Measurements from ENCODE around the gene LRRC28. TPM values are rescaled to one million over a fixed set of nuclear protein-coding genes. Genes with fewer than 3 reads are reported as not detected.
"Not testable (repeated sequence)": the region's sequence is repeated elsewhere in the genome, so short reads cannot be mapped to it uniquely, and the experiment has no call there.

LRRC28 gene
- total and polyA plus RNA-seq, 2 donors (not counting 1 experiment from before 2014, with no cell fraction given): 13.3 to 31.8 TPM

GRCh38 chr15:99399061-99399460 lies 147.8 kb downstream of the LRRC28 start:
- no peak overlapping the region for H3K4me3 ChIP-seq (ENCODE audit: control extremely low read depth in 1 of 5, extremely low read depth in 1 of 5, insufficient read depth in 1 of 5, low read depth in 2 of 5, low read length in 4 of 5)
- no peaks in the 10 kb centered on the region for H3K4me1 ChIP-seq (ENCODE audit: control insufficient read depth in 2 of 2, insufficient read depth in 2 of 2, low read length in 2 of 2)
- H3K27ac ChIP-seq (ENCODE audit: low read length in 2 of 2): no peak overlapping the region
- CTCF ChIA-PET: interaction anchor here (0.7 to 1.1 kb wide), 2 partner anchors 112 to 305 kb away, joined by 3 to 7 read pairs; no protein-coding TSS in a partner anchor
- DNase-seq: no peak
- no peak overlapping the region for H3K9ac ChIP-seq (ENCODE audit: low read length)
- POLR2A ChIA-PET: interaction anchor here (0.5 kb wide), 1 partner anchor 128 kb away, joined by 6 read pairs; no protein-coding TSS in a partner anchor
- H3K9me3 ChIP-seq (ENCODE audit: control extremely low read depth in 1 of 3, control insufficient read depth in 2 of 3, insufficient read depth in 1 of 3, low read length in 2 of 3): peaks cover 0 to 3% (median 0%) of the 10 kb centered on the region in 3 donors
- H2AFZ ChIP-seq (ENCODE audit: insufficient read depth, low read depth, low read length, poor library complexity, severe bottlenecking): no peak overlapping the region
- Mint-ChIP-seq H3K4me3 (no peak overlapping the region), H3K4me1 (no peaks in the 10 kb centered on the region), H3K27me3 (no peaks in the 10 kb centered on the region), H3K9me3 (ENCODE audit: insufficient read depth) (no peaks in the 10 kb centered on the region), H3K27ac (no peak overlapping the region)
- H3K27me3 ChIP-seq (replicated peaks in 1 of 4; ENCODE audit: control extremely low read depth in 1 of 4, control insufficient read depth in 3 of 4, insufficient read depth in 4 of 4, low read length in 3 of 4): no peaks in the 10 kb centered on the region
- H3K79me2 ChIP-seq (ENCODE audit: control insufficient read depth, insufficient read depth, low read length): no peaks in the 10 kb centered on the region
- no peak for ATAC-seq (ENCODE audit: low read depth)
- TF ChIP-seq EZH2 (IDR thresholded peaks at IDR 0.05; ENCODE audit: borderline replicate concordance, insufficient read depth, low read depth, low read length, poor library complexity, severe bottlenecking): no peak
- TF ChIP-seq CTCF (IDR thresholded peaks at IDR 0.05): no peak
- no peaks in the 10 kb centered on the region for H4K20me1 ChIP-seq (ENCODE audit: control insufficient read depth, insufficient read depth, low read length, poor library complexity, severe bottlenecking)
- intact Hi-C loops (cut with micrococcal nuclease): no loop called here
- no peak overlapping the region for H3K4me2 ChIP-seq (replicated peaks; ENCODE audit: low read depth, low read length, poor library complexity, severe bottlenecking)
- no peaks in the 10 kb centered on the region for H3K36me3 ChIP-seq (replicated peaks in 1 of 2; ENCODE audit: control extremely low read depth in 1 of 2, control insufficient read depth in 1 of 2, extremely low read depth in 1 of 2, insufficient read depth in 2 of 2, low read length in 1 of 2)
- 97% methylated on average over 5 of the region's 5 CpGs for WGBS (ENCODE audit: insufficient coverage)

GRCh38 chr15:99399618-99400017 lies 148.3 kb downstream of the LRRC28 start:
- Histone ChIP-seq H3K9ac (ENCODE audit: low read length) (no peak overlapping the region), H3K79me2 (ENCODE audit: control insufficient read depth, insufficient read depth, low read length) (no peaks in the 10 kb centered on the region), H3K9me3 (ENCODE audit: control extremely low read depth in 1 of 3, control insufficient read depth in 2 of 3, insufficient read depth in 1 of 3, low read length in 2 of 3) (peaks cover 0 to 3% (median 0%) of the 10 kb centered on the region in 3 donors), H3K27me3 (replicated peaks in 1 of 4; ENCODE audit: control extremely low read depth in 1 of 4, control insufficient read depth in 3 of 4, insufficient read depth in 4 of 4, low read length in 3 of 4) (no peaks in the 10 kb centered on the region), H3K4me3 (ENCODE audit: control extremely low read depth in 1 of 5, extremely low read depth in 1 of 5, insufficient read depth in 1 of 5, low read depth in 2 of 5, low read length in 4 of 5) (no peak overlapping the region), H3K4me2 (replicated peaks; ENCODE audit: low read depth, low read length, poor library complexity, severe bottlenecking) (no peak overlapping the region), H3K36me3 (replicated peaks in 1 of 2; ENCODE audit: control extremely low read depth in 1 of 2, control insufficient read depth in 1 of 2, extremely low read depth in 1 of 2, insufficient read depth in 2 of 2, low read length in 1 of 2) (no peaks in the 10 kb centered on the region), H3K27ac (ENCODE audit: low read length in 2 of 2) (no peak overlapping the region), H4K20me1 (ENCODE audit: control insufficient read depth, insufficient read depth, low read length, poor library complexity, severe bottlenecking) (no peaks in the 10 kb centered on the region), H3K4me1 (ENCODE audit: control insufficient read depth in 2 of 2, insufficient read depth in 2 of 2, low read length in 2 of 2) (no peaks in the 10 kb centered on the region), H2AFZ (ENCODE audit: insufficient read depth, low read depth, low read length, poor library complexity, severe bottlenecking) (no peak overlapping the region)
- ChIA-PET POLR2A (no interaction called here), CTCF (no interaction called here)
- Mint-ChIP-seq H3K27me3 (no peaks in the 10 kb centered on the region), H3K9me3 (ENCODE audit: insufficient read depth) (no peaks in the 10 kb centered on the region), H3K27ac (no peak overlapping the region), H3K4me1 (no peaks in the 10 kb centered on the region), H3K4me3 (no peak overlapping the region)
- no peak for ATAC-seq (ENCODE audit: low read depth)
- TF ChIP-seq CTCF (IDR thresholded peaks at IDR 0.05): no peak
- no peak for TF ChIP-seq EZH2 (IDR thresholded peaks at IDR 0.05; ENCODE audit: borderline replicate concordance, insufficient read depth, low read depth, low read length, poor library complexity, severe bottlenecking)
- DNase-seq: no peak
- WGBS (ENCODE audit: insufficient coverage): no CpG with 5 or more reads among the region's 4 CpGs
- intact Hi-C loops (cut with micrococcal nuclease): loop anchor here (10.0 kb wide), 1 partner anchor 55 kb away; no protein-coding TSS in a partner anchor

- H3K9me3 Mint-ChIP-seq (ENCODE audit: insufficient read depth); H3K27me3 Mint-ChIP-seq; H3K4me2 ChIP-seq (replicated peaks; ENCODE audit: low read depth, low read length, poor library complexity, severe bottlenecking); H3K9me3 ChIP-seq (ENCODE audit: control extremely low read depth in 1 of 3, control insufficient read depth in 2 of 3, insufficient read depth in 1 of 3, low read length in 2 of 3); H3K9ac ChIP-seq (ENCODE audit: low read length); H2AFZ ChIP-seq (ENCODE audit: insufficient read depth, low read depth, low read length, poor library complexity, severe bottlenecking); DNase-seq; H3K36me3 ChIP-seq (replicated peaks in 1 of 2; ENCODE audit: control extremely low read depth in 1 of 2, control insufficient read depth in 1 of 2, extremely low read depth in 1 of 2, insufficient read depth in 2 of 2, low read length in 1 of 2); H3K4me3 Mint-ChIP-seq; H3K27ac Mint-ChIP-seq; H3K4me3 ChIP-seq (ENCODE audit: control extremely low read depth in 1 of 5, extremely low read depth in 1 of 5, insufficient read depth in 1 of 5, low read depth in 2 of 5, low read length in 4 of 5); H3K4me1 Mint-ChIP-seq; POLR2A ChIA-PET; H3K4me1 ChIP-seq (ENCODE audit: control insufficient read depth in 2 of 2, insufficient read depth in 2 of 2, low read length in 2 of 2); H3K27ac ChIP-seq (ENCODE audit: low read length in 2 of 2); H4K20me1 ChIP-seq (ENCODE audit: control insufficient read depth, insufficient read depth, low read length, poor library complexity, severe bottlenecking); H3K79me2 ChIP-seq (ENCODE audit: control insufficient read depth, insufficient read depth, low read length); ATAC-seq (ENCODE audit: low read depth); H3K27me3 ChIP-seq (replicated peaks in 1 of 4; ENCODE audit: control extremely low read depth in 1 of 4, control insufficient read depth in 3 of 4, insufficient read depth in 4 of 4, low read length in 3 of 4): not testable (repeated sequence)
- CTCF ChIA-PET: interaction anchor here (1.6 kb wide), 1 partner anchor 9 kb away, joined by 4 read pairs; no protein-coding TSS in a partner anchor
- 100% methylated on average over 1 of the region's 4 CpGs for WGBS (ENCODE audit: insufficient coverage)
- intact Hi-C loops (cut with micrococcal nuclease): loop anchor here (10.0 kb wide), 1 partner anchor 56 kb away; no protein-coding TSS in a partner anchor
Observed at GRCh38 chr15:99401216-99401615, 149.9 kb downstream of the LRRC28 start.
